Skin of body (tissue), 2 donors: ENCODE measurements around the gene HEATR5A. TPM values are rescaled to one million over a fixed set of nuclear protein-coding genes. Genes with fewer than 3 reads are reported as not detected.
"Not testable (repeated sequence)": the region's sequence is repeated elsewhere in the genome, so short reads cannot be mapped to it uniquely, and the experiment has no call there.

Source experiments
- DNase-seq: peaks from one replicate; lab custom pipeline; 2025; lab: John Stamatoyannopoulos, UW
- total RNA-seq: library from RNA; depleted of rRNA; stranded (reverse); fragments of >200 nt; gene quantifications from one replicate; pipeline ENCODE4 v1.2.3, GENCODE V29; 2014

Gene HEATR5A
- total RNA-seq, 1 donor from 2014 or later, result 27.4 TPM

- DNase-seq, result no peak
Observed at GRCh38 chr14:31286456-31287293, 133.7 kb downstream of the HEATR5A start.

- DNase-seq, result no peak
Observed at GRCh38 chr14:31283578-31284252, 136.6 kb downstream of the HEATR5A start.

GRCh38 chr14:31283153-31283552 lies 137.2 kb downstream of the HEATR5A start:
- DNase-seq, result no peak

GRCh38 chr14:31280871-31281220 lies 139.5 kb downstream of the HEATR5A start:
- no peak for DNase-seq

GRCh38 chr14:31280132-31280870 lies 140.0 kb downstream of the HEATR5A start:
- DNase-seq, result no peak

- no peak for DNase-seq
Observed at GRCh38 chr14:31278883-31279282, 141.5 kb downstream of the HEATR5A start.

GRCh38 chr14:31277085-31277484 lies 143.3 kb downstream of the HEATR5A start:
- no peak for DNase-seq

- DNase-seq, result not testable (repeated sequence)
Observed at GRCh38 chr14:31276417-31276816, 143.9 kb downstream of the HEATR5A start.

GRCh38 chr14:31275731-31276130 lies 144.6 kb downstream of the HEATR5A start:
- DNase-seq, result no peak

GRCh38 chr14:31271648-31272047 lies 148.7 kb downstream of the HEATR5A start:
- no peak for DNase-seq

- no peak for DNase-seq
Observed at GRCh38 chr14:31270196-31270772, 150.1 kb downstream of the HEATR5A start.

GRCh38 chr14:31269634-31270195 lies 150.6 kb downstream of the HEATR5A start:
- no peak for DNase-seq

- no peak for DNase-seq
Observed at GRCh38 chr14:31268216-31268615, 152.1 kb downstream of the HEATR5A start.

GRCh38 chr14:31266437-31267331 lies 153.7 kb downstream of the HEATR5A start:
- DNase-seq, result no peak

- DNase-seq, result no peak
Observed at GRCh38 chr14:31265701-31266398, 154.5 kb downstream of the HEATR5A start.

- peak; percentile 44 for DNase-seq
Observed at GRCh38 chr14:31263485-31264133, 156.7 kb downstream of the HEATR5A start.

GRCh38 chr14:31261859-31262731 lies 158.3 kb downstream of the HEATR5A start:
- no peak for DNase-seq

GRCh38 chr14:31261523-31261858 lies 158.9 kb downstream of the HEATR5A start:
- DNase-seq, result no peak
